HG03439 (cell line): Measurements from ENCODE around the gene GLIS1.

Source experiments
- ATAC-seq: cut with Tn5 transposase; IDR thresholded peaks from one replicate; pipeline ENCODE4 v1.9.1; 2021; ENCODE audit warnings: mild to moderate bottlenecking, moderate library complexity; ENCODE audit not compliant: unreplicated experiment

The GLIS1 gene

GRCh38 chr1:53553734-53554509 lies 185.0 kb downstream of the GLIS1 start:
- ATAC-seq: no peak

DNA sequence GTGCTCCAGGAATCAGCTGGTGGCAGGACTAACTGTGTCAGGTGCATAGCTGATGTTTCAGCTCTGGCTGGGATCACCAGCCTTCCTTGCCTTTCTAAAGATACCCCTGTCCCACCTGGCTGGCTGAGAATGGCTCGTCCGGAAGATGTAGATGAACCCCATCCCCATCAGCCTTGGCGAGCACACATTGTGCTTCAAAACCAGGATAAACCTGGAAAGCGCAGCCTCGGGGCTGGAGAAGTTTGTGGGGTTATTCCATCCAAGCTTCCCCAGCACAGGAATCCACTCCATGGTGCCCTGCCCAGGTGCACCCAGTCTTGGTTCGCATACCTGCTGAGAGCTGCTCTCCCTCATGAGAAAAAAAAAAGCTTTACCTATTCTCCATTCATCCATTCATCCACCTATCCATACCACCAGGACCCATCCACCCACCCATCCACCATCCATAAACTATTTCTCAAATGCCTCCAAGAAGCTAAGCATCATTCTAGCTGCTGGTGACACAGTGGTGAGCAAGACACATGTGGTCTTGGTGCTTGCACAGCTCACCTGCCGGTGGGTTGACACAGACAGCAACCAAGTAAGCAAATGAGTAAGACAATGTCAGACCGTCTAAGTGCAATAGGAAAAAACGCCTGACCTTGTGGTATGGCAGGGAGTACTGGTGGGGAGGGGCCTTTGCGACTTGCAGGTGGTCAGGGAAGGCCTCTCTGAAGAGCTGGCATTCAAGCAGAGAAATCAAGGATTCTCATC lies 185.8 kb downstream of the GLIS1 start:
- ATAC-seq: no peak

GRCh38 chr1:53552146-53552861 lies 186.7 kb downstream of the GLIS1 start:
- no peak for ATAC-seq

DNA sequence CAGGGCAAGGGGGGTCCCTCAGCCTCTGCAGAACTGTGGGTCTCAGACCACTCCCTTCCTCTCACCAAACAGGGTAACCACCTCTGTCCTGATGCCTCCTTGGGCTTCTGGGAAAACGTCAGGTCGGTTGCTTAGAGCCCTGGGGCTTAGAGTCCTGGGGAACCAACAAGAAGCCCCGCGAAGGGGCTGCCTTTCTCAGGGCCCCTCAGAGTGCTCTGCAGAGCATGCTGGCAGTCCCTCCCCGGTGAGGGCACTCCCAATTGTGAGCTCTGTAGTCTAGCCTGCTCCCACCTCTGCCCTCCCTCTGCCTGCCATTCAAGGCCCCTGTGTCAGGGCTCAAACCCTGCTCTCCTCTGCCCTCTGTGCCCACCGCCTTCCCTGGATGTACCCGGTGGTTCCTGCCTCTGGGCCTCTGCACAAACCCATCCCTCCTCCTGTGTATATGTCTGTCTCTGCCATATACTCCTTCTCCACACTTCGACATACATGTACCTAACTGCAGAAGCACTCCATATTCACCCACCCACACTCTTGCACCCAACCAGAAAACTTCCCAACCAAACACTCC lies 187.5 kb downstream of the GLIS1 start:
- no peak for ATAC-seq

DNA sequence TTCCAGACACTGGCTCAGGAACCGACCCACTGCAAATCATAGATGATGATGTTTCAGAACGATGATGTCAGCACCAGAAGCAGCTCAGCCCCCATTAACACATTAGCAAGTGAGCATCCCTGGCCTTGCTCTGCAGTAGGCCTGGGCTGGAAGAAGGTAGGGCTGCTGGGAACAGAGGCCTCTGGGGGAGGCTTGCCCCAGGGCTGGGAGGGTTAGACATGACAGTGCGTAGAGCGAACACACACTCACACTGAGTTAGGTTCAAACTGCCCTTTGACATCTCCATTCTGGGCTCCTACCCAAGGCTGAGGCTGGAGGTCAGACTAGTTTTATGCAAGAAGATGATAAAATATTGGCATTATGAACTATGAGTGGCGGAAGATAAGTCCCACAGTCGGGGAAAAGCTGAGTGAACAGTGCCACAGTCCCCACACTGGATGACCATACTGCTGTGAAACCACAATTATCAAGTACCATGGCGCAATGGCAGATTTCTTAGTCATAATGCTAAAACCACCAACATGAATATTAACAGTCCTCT lies 188.7 kb downstream of the GLIS1 start:
- no peak for ATAC-seq

DNA sequence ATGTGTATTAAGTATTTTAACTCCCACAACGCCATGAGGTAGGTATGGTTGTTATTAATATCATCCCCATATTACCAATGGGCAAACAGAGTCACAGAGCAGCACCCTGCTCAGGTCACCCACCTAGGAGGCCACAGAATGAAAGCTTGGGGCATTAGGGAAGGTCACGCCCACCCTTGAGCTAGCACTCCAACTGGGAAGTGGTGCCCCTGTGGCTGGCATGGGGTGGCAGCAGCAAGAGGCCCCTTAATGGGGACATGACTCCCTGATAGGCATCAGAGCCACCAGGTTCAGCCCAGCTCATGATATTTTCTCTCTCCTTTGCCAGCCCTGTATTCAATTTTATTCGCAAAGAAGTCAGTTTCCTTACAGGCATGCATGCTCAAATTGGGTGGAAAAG lies 189.2 kb downstream of the GLIS1 start:
- ATAC-seq: no peak

GRCh38 chr1:53549287-53549686 lies 189.7 kb downstream of the GLIS1 start:
- no peak for ATAC-seq

GRCh38 chr1:53548031-53548491 lies 190.9 kb downstream of the GLIS1 start:
- no peak for ATAC-seq

DNA sequence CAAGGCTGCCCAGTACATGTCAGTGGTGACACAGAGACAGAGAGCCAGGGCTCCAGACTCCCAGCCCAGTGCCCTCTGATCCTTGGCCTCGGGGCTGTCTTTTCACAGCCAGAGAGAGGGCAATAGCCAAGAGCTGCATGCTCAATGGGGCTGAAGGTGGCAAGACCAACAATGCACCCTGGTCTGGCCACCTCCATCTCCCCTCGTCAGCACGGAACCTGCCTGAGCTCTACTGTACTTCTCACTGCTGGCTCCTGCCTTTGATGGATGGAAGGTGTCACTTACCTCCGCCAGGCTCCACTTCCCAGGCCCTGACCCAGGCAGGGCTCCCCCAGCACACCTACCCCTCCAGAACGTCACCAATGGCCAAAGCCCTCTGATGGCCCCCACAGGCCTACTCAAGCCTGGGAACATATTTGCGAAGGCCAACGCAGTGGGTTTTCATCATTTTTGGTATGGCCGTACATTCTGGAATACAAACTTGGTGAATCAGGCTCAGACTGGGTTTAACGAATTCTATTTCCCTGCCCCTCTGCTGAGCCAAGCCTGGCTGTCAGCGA lies 191.7 kb downstream of the GLIS1 start:
- no peak for ATAC-seq

- ATAC-seq: no peak
Measured at GRCh38 chr1:53546409-53547155, 192.4 kb downstream of the GLIS1 start.

DNA sequence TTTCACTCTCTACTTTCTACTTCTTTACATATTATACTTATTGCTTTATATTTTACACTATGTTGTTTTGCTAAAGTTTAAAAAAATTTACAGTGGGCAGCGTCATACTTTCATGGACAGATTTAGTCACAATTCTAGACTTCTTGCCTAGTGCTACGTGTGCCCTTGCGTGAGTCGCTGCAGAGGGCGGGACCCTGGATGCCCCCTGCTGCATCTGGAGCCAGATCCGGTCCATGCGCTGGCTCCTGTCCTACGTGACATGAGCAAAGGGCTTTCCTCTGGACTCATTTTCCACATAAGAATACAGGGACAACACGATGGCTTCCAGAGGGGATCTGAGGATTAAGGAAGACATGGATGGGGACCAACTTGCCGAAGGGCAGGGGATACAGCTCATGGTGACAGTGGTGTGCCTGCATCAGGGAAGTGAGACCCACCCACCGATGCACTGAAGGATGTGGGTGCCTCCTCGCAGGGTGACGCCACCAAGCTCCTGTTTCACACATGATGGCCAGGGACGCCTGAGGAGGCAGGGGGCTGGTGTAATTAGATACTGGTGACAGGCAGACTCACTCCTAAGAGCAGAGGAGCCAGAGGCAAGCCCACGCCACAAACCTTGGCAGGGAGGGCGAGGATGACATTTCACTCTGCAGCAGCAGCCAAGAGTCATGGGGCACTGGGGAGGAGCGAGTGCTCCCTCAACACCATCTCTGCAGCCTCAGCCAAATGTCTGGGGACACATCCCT lies 193.1 kb downstream of the GLIS1 start:
- no peak for ATAC-seq

GRCh38 chr1:53544728-53545515 lies 194.0 kb downstream of the GLIS1 start:
- ATAC-seq: no peak

DNA sequence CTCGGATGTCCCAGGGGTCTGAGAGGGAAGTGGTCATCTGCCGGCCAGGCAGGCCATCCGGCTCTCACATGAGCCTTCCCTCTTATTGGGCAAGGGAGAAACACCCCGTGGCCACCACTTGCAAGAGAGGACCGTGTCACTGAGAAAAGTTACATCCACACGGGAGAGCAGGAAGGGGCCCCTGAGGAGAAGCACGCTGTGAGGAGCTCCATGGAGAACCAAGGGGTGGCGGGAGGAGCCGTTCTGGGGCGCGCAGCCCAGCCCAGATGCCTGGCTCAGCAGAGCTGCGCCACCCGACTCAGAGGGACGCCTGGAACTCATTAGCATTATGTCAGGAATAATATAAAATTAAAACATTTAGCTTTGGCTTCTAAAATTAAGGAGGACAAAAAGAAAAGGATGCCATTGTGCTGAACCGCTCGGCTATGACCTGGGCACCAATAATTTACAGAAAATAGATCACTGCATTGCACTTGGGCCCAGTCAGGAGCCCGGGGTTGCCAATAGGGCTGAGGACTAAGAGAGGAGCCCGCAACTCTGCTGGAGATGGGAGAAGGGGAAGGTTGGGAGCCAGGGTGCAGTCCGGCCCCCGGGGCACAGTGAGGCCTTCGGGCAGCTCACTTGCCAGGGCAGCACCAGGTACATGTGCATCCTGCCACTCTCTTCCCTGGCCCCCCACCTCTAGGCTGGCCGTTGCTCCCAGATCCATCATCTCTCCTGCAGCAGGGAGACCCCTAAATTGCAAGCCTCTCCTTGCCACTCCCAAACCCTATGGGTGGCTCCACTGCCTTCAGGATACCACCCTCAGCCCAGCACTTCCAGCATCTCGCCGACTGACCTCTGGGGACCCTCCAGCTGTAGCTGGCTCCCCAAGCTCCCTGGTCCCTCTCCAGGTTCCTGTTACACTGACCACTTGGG lies 194.9 kb downstream of the GLIS1 start:
- no peak for ATAC-seq

GRCh38 chr1:53543130-53543777 lies 195.7 kb downstream of the GLIS1 start:
- no peak for ATAC-seq

- ATAC-seq: no peak
Measured at GRCh38 chr1:53542551-53542950, 196.4 kb downstream of the GLIS1 start.

DNA sequence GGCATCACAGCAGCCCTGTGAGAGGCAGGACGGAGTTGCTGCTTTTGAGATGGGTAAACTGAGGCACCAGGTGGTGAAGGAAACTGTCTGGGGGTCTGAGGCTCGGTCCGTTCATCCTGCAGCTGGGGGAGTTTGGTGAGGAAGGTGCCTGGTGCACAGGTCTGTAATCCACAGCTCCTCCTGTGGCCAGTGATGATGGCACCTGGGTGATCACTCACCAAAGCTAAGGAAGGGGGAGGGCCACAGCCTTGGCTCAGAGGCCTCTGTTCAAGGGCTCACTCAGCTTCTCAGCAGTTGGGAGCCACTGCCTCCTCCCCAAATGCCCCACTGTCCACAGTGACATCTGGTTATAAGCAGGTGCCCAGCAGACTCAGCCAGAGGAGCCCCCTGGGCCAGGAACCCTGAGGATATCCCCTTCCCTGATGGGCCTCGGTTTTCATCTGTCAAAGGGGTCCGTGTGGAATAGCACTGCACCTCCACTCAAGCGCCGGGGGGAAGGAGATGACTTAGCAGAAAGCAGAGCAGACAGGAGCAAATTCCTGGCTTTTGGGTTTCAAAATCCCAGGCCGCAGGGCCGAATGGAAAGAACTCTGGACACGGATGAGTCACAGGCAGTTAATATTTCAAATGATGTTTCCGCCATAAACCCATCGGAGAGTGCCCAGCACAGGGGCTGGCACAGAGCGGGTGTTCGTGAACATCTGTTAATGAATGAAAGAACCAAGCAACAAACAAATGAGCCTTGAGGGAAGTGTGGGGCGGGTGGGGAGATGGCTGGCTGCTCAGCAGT lies 197.0 kb downstream of the GLIS1 start:
- no peak for ATAC-seq
